ENCODE measurements around the gene MELTF.

MELTF gene

GRCh38 chr3:196974661-196975060 lies 55.0 kb downstream of the MELTF start:
- Histone ChIP-seq H3K9me3 (no peaks in the 10 kb centered on the region), H3K36me3 (no peaks in the 10 kb centered on the region), H3K4me3 (ENCODE audit: low read depth in 1 of 2, low read length in 1 of 2) (no peak overlapping the region), H3K27me3 (peaks cover 13% of the 10 kb centered on the region), H3K4me1 (ENCODE audit: control insufficient read depth in 1 of 2, insufficient read depth in 1 of 2, low read depth in 1 of 2, low read length in 1 of 2) (peaks cover 0 to 3% of the 10 kb centered on the region in 2 experiments), H3K27ac (no peak overlapping the region)
- no peak for TF ChIP-seq CTCF (IDR thresholded peaks at IDR 0.05)

GRCh38 chr3:196971094-196971698 lies 58.4 kb downstream of the MELTF start:
- no peak for TF ChIP-seq CTCF (IDR thresholded peaks at IDR 0.05)
- H3K27ac ChIP-seq: no peak overlapping the region
- no peak overlapping the region for H3K4me3 ChIP-seq (ENCODE audit: low read depth in 1 of 2, low read length in 1 of 2)
- H3K27me3 ChIP-seq: peaks cover 32% of the 10 kb centered on the region
- no peaks in the 10 kb centered on the region for H3K36me3 ChIP-seq
- peaks cover 9 to 14% of the 10 kb centered on the region in 2 experiments for H3K4me1 ChIP-seq (ENCODE audit: control insufficient read depth in 1 of 2, insufficient read depth in 1 of 2, low read depth in 1 of 2, low read length in 1 of 2)
- H3K9me3 ChIP-seq: no peaks in the 10 kb centered on the region

- peaks cover 9 to 14% of the 10 kb centered on the region in 2 experiments for H3K4me1 ChIP-seq (ENCODE audit: control insufficient read depth in 1 of 2, insufficient read depth in 1 of 2, low read depth in 1 of 2, low read length in 1 of 2)
- H3K4me3 ChIP-seq (ENCODE audit: low read depth in 1 of 2, low read length in 1 of 2): no peak overlapping the region
- no peak overlapping the region for H3K27ac ChIP-seq
- no peaks in the 10 kb centered on the region for H3K36me3 ChIP-seq
- H3K27me3 ChIP-seq: peaks cover 32% of the 10 kb centered on the region
- no peak for TF ChIP-seq CTCF (IDR thresholded peaks at IDR 0.05)
- no peaks in the 10 kb centered on the region for H3K9me3 ChIP-seq
Measured at GRCh38 chr3:196970547-196971093, 59.0 kb downstream of the MELTF start.

GRCh38 chr3:196969660-196970546 lies 59.7 kb downstream of the MELTF start:
- peak; percentile 89 for TF ChIP-seq CTCF (IDR thresholded peaks at IDR 0.05)
- H3K36me3 ChIP-seq: no peaks in the 10 kb centered on the region
- peaks cover 9 to 14% of the 10 kb centered on the region in 2 experiments for H3K4me1 ChIP-seq (ENCODE audit: control insufficient read depth in 1 of 2, insufficient read depth in 1 of 2, low read depth in 1 of 2, low read length in 1 of 2)
- peak overlapping the region; percentile 62 for H3K27ac ChIP-seq
- peak overlapping the region; percentile 80 to 91 for H3K4me3 ChIP-seq (ENCODE audit: low read depth in 1 of 2, low read length in 1 of 2)
- no peaks in the 10 kb centered on the region for H3K9me3 ChIP-seq
- H3K27me3 ChIP-seq: peaks cover 32% of the 10 kb centered on the region

GRCh38 chr3:196969134-196969659 lies 60.4 kb downstream of the MELTF start:
- Histone ChIP-seq H3K36me3 (no peaks in the 10 kb centered on the region), H3K4me1 (ENCODE audit: control insufficient read depth in 1 of 2, insufficient read depth in 1 of 2, low read depth in 1 of 2, low read length in 1 of 2) (peaks cover 9 to 14% of the 10 kb centered on the region in 2 experiments), H3K4me3 (ENCODE audit: low read depth in 1 of 2, low read length in 1 of 2) (peak overlapping the region; percentile 80 to 91), H3K27me3 (peaks cover 32% of the 10 kb centered on the region), H3K9me3 (no peaks in the 10 kb centered on the region), H3K27ac (peak overlapping the region; percentile 62)
- no peak for TF ChIP-seq CTCF (IDR thresholded peaks at IDR 0.05)

Data from neutrophil (primary cell).